Activated CD4-positive, alpha-beta T cell treated with anti-CD3 and anti-CD28 coated beads, Interleukin-2, amount 10 ng/mL, durations not matched to agents 24 days and 14 days (primary cell): ENCODE results near the gene ADORA2A. TPM values are rescaled to one million over a fixed set of nuclear protein-coding genes. Genes with fewer than 3 reads are reported as not detected.

Experiments used
- DNase-seq: peaks from one replicate; pipeline ENCODE4 v3.0.0; 2022
- H3K27ac Mint-ChIP-seq: one replicate; pipeline ENCODE4 v1.8.0; 2022; ENCODE audit warnings: mild to moderate bottlenecking, mixed read lengths
- H3K27me3 Mint-ChIP-seq: one replicate; pipeline ENCODE4 v1.8.0; 2022; ENCODE audit warnings: mixed read lengths
- H3K36me3 Mint-ChIP-seq: one replicate; pipeline ENCODE4 v1.8.0; 2022; ENCODE audit warnings: low read depth, mild to moderate bottlenecking, mixed read lengths
- H3K4me1 Mint-ChIP-seq: one replicate; pipeline ENCODE4 v1.8.0; 2021; ENCODE audit warnings: mixed read lengths
- H3K4me3 Mint-ChIP-seq: one replicate; pipeline ENCODE4 v1.8.0; 2022; ENCODE audit warnings: mild to moderate bottlenecking, moderate library complexity, mixed read lengths
- H3K9me3 Mint-ChIP-seq: one replicate; pipeline ENCODE4 v1.8.0; 2021; ENCODE audit warnings: mixed read lengths
- intact Hi-C: fragments of 100-400 bp; cut with micrococcal nuclease; formaldehyde crosslinking; loops from one replicate; pipeline ENCODE4 v1.15.1; 2023
- total RNA-seq: library from RNA; stranded (reverse); gene quantifications from 2 replicates; pipeline ENCODE4 v1.2.3, GENCODE V29; 2022

The ADORA2A gene
- total RNA-seq, 1 donor from 2014 or later = 36.2 TPM

DNA sequence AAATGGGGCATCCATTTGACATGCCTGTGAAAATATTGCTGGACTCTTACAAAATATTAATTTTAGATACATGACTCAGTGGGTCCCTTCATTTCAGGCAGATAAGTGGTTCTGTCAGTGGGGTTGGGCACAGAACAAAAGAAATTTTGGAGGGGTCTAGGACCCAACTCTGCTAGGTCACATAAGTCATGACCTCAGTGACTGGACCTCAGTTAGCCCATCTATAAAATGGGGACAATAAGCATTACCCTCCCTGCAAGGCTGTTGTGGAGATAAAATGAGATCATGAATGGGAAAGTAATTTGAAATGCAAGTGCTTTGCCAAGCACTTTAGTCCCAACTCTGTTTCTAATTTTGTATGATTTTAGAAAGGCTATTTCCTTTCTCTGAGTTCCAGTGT lies 23.8 kb downstream of the ADORA2A start:
- peaks cover 8% of the 10 kb centered on the region for H3K4me1 Mint-ChIP-seq
- H3K9me3 Mint-ChIP-seq = no peaks in the 10 kb centered on the region
- no peak overlapping the region for H3K27ac Mint-ChIP-seq
- intact Hi-C loops = no loop called here
- no peaks in the 10 kb centered on the region for H3K27me3 Mint-ChIP-seq
- no peaks in the 10 kb centered on the region for H3K36me3 Mint-ChIP-seq
- H3K4me3 Mint-ChIP-seq = no peak overlapping the region
- no peak for DNase-seq

DNA sequence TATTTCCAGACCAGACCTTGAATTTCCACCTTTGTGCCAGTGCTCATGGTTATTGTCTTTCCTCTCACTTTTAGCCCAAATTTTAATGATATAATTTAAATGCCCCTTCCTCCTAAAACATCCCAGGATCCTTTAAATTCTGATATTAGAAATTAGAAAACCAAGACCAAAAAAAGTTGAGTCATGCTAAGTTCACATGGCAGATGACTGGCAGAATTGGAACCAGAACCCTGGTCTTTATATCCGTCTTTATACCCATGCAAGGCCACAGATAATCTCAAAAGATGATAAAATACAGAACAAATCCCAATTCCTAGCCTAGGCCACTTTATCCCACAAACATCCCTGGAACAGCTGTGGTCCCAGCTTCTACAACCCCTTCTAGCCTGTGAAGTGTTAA lies 26.5 kb downstream of the ADORA2A start:
- H3K4me3 Mint-ChIP-seq = no peak overlapping the region
- H3K27ac Mint-ChIP-seq = no peak overlapping the region
- no peak for DNase-seq

DNA sequence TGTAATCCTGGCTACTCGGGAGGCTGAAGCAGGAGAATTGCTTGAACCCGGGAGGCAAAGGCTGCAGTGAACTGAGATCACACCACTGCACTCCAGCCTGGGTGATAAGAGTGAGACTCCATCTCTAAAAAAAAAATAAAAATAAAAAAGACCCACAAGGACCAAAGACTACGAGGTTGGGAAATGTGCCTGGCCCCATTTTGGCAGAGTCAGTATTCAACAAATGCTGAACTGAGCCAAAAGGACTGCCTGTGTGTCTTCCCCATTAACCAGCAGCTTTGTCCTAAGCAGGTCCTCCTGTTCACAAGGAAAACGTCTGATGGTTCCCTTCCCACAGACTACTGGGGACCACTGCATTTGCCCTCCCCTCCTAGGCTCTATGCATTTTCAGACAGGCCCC lies 27.6 kb downstream of the ADORA2A start:
- no peaks in the 10 kb centered on the region for H3K9me3 Mint-ChIP-seq
- peaks cover 11% of the 10 kb centered on the region for H3K4me1 Mint-ChIP-seq
- H3K36me3 Mint-ChIP-seq = no peaks in the 10 kb centered on the region
- intact Hi-C loops = no loop called here
- H3K4me3 Mint-ChIP-seq = no peak overlapping the region
- DNase-seq = no peak
- H3K27ac Mint-ChIP-seq = no peak overlapping the region
- H3K27me3 Mint-ChIP-seq = no peaks in the 10 kb centered on the region

More for the DNA sequence above, 26.5 kb downstream of the ADORA2A start:
- Mint-ChIP-seq H3K27me3 (no peaks in the 10 kb centered on the region), H3K36me3 (no peaks in the 10 kb centered on the region), H3K9me3 (no peaks in the 10 kb centered on the region), H3K4me1 (peaks cover 5% of the 10 kb centered on the region)
- intact Hi-C loops = no loop called here

DNA sequence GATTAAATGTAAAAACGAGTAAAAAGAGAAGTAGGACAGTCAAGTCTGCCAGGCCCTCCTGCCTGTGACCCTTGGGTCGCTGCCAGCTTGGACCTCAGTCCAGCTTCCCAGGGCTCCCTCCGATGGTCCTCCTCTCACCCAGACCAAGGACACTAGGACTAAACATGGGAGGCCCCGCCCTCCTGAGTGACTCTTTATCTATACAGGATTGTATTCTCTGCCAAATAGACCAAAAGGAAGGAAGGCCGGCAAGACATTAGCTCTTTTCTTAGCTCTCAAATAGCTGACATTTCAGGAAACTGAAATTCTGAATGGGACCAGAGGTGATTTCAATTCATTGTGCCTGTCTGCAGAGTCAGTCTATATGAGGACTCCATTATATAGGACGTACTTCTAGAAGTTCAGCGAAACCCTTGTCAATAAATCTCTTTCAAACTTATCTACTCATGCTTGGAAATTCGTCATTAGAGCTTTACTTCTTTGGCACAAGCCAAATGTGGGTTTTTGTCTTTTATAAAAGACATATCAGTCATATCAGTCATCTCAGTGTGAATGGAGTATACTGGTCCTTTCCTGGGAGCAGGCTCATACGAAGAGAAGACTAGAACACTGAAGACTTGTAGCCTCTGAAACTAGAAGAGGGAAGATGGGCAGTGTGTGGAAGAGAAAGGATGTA lies 28.5 kb downstream of the ADORA2A start:
- intact Hi-C loops = no loop called here
- Mint-ChIP-seq H3K27me3 (no peaks in the 10 kb centered on the region), H3K36me3 (no peaks in the 10 kb centered on the region), H3K4me3 (no peak overlapping the region), H3K4me1 (peaks cover 13% of the 10 kb centered on the region), H3K27ac (no peak overlapping the region), H3K9me3 (no peaks in the 10 kb centered on the region)
- DNase-seq = no peak

DNA sequence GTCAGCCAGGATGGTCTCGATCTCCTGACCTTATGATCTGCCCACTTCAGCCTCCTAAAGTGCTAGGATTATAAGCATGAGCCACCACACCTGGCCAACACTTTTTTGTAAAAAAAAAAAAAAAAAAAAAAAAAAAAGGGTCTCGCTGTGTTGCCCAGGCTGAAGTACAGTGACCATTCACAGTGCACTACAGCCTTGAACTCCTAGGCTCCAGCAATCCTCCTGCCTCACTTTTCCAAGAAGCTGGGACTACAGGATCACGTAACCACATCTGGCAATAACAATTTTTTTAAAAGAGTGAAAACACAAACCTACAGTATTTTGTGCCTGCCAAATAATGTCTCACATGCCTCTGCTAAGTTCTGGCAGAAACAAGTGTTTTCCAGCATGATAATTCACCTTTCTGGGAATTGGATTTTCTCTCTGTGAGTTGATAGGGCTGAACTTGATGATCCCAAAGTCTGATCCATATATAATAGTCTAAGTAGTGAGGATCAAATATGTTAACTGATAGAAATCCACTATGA lies 30.6 kb downstream of the ADORA2A start:
- Mint-ChIP-seq H3K27ac (no peak overlapping the region), H3K4me1 (peaks cover 12% of the 10 kb centered on the region), H3K36me3 (no peaks in the 10 kb centered on the region), H3K4me3 (no peak overlapping the region), H3K27me3 (no peaks in the 10 kb centered on the region), H3K9me3 (no peaks in the 10 kb centered on the region)
- DNase-seq = no peak
- intact Hi-C loops = no loop called here

DNA sequence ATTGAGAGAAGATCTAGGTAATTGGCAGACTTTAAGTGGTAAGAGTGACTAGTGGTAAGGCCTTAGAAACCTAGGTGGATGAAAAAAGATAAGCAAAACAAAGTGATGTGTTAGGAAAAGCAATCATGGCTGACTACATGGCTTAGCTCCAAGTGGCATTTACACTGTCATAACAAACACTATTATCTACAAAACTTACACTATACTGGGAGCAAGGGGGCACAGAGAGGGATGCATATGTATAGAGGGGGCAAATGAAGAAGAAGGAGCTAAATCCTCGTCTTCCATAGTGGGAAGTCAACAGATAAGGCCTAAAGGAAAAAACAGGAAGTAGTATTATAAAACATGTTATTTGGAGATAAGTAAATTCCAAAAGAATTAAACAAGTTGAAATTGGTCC lies 32.5 kb downstream of the ADORA2A start:
- H3K9me3 Mint-ChIP-seq = no peaks in the 10 kb centered on the region
- no peaks in the 10 kb centered on the region for H3K36me3 Mint-ChIP-seq
- DNase-seq = no peak
- intact Hi-C loops = no loop called here
- no peak overlapping the region for H3K4me3 Mint-ChIP-seq
- H3K27me3 Mint-ChIP-seq = no peaks in the 10 kb centered on the region
- peaks cover 12% of the 10 kb centered on the region for H3K4me1 Mint-ChIP-seq
- H3K27ac Mint-ChIP-seq = no peak overlapping the region

DNA sequence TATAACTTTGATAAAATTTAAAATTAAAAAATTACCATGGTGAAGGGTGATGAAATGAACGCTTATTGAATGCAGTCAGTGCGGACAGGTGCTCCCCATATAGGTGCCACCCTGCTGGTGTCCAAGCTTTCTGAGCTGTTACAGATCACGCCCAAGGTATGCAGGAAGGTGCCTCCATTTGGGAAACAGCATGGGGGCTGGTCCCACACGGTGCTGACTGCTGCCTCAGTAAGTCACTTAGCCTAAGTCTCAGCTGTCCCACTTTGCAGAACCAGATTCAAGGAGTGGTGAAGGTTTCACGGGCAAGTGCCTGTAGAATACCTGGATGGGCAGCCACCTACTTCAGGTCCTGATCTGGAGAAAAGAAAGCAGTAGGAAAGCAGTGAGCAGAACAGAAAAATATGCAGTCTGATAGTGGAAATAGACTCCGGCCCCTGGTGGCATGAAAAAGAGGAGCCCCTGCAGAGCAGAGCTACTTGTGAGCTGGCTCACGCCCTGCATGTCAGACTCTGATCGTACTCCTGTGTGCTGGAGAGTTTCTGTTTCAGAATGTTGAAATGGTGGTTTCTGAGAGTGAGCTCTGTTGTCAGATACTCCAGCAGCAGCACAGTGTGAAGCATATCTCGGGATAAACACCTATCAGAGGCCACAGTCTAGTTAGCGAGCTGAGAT lies 33.2 kb downstream of the ADORA2A start:
- peak; percentile 75 for DNase-seq
- intact Hi-C loops = no loop called here
- Mint-ChIP-seq H3K9me3 (no peaks in the 10 kb centered on the region), H3K27me3 (no peaks in the 10 kb centered on the region), H3K27ac (peak overlapping the region; percentile 46), H3K36me3 (no peaks in the 10 kb centered on the region), H3K4me1 (peaks cover 14% of the 10 kb centered on the region), H3K4me3 (peak overlapping the region; percentile 23)

DNA sequence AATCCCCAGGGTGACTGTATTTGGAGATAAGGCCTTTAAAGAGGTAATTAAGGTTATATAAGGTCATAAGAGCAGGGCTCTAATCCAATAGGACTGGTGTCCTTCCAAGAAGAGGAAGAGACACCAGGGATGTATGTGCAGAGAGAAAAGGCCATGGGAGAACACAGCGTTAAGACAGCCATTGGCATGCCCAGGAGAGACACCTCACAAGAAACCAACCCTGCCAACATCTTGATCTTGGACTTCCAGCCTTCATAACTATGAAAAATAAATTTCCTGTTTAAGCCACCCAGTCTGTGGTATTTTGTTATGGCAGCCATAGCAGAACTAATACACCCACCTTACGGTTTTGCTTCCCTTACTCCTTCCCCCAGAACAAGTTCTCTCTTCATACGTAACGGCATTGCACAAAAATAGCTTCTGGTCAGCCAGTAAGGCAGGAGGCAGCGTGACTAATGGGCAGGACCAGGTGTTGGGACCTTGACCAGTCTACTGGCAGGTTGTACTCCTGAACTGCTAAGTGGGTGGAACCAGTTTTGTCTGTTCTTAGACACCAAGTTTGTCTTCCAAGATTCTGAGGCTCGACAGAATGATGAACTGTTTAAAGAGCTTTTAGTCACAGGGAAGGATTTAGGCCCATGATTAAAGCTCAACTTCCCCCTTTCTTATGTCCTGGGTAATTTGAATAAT lies 35.8 kb downstream of the ADORA2A start:
- intact Hi-C loops = no loop called here
- Mint-ChIP-seq H3K9me3 (no peaks in the 10 kb centered on the region), H3K27me3 (no peaks in the 10 kb centered on the region), H3K27ac (no peak overlapping the region), H3K4me3 (no peak overlapping the region), H3K4me1 (peaks cover 16% of the 10 kb centered on the region), H3K36me3 (no peaks in the 10 kb centered on the region)
- DNase-seq = no peak

DNA sequence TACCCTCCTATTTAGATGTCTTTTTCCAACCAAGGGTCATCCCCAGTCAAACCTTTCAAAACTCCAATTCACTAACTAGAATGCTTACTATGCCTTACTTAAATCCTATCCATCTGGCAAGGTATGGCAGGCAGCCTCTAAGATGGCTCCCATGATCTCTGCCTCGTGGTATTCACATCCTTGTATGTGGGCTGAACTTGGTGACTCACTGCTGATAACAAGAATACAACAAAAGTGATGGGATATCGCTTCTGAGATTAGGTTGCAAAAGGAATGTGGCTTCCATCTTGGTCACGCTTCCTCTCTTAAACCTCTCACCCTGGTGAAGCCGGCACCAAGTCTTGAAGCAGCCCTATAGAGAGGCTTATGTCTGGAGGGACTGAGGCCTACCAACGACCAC lies 38.2 kb downstream of the ADORA2A start:
- peaks cover 7% of the 10 kb centered on the region for H3K4me1 Mint-ChIP-seq
- no peaks in the 10 kb centered on the region for H3K9me3 Mint-ChIP-seq
- peak overlapping the region; percentile 6 for H3K27ac Mint-ChIP-seq
- DNase-seq = no peak
- no peak overlapping the region for H3K4me3 Mint-ChIP-seq
- intact Hi-C loops = no loop called here
- H3K27me3 Mint-ChIP-seq = no peaks in the 10 kb centered on the region
- H3K36me3 Mint-ChIP-seq = no peaks in the 10 kb centered on the region

DNA sequence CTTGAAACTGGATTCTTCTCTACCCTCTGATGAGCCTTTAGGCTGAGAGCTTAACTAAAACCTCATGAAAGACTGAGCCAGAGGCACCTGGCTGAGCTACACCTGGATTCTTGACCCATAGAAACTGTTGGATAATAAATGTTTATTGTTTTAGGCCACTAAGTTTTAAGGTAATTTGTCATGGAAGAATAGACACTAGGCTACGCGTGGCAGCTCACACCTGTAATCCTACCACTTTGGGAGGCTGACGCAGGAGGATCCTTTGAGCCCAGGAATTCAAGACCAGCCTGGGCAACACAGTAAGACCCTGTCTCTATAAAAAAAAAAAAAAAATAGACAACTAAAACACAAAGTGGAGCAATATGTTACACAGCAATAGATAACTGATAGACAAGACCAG lies 38.6 kb downstream of the ADORA2A start:
- Mint-ChIP-seq H3K4me3 (no peak overlapping the region), H3K36me3 (no peaks in the 10 kb centered on the region), H3K27ac (no peak overlapping the region), H3K9me3 (no peaks in the 10 kb centered on the region), H3K27me3 (no peaks in the 10 kb centered on the region), H3K4me1 (peaks cover 4% of the 10 kb centered on the region)
- intact Hi-C loops = no loop called here
- no peak for DNase-seq

DNA sequence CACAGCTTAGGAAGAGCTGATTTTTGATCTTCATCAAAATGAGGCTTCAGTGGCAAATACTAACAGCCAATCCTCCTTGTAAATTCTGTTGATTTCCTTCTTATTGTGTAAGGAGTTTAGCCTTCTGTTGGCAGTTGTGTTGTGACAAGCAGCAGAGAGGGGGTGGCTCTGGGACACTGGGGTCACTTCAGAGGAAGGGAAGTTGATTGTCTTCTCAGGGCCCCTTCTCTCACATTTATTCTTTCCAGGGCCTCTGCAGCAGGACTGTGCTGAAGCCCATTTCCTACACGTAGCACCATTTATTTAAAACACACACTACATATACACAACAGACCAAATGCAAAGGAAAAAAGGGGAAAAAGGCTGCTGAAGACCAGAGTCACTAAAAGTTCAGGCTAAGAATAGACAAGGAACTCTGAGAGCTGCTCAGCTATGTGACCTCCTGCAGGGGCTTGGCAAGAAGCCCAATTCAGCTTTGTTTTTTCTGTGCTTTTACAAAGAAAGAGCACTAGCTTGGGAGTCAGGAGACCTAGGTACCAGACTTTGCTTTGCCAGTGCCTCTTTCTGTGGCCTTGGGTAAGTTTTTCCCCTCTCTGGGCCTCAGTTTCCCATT lies 39.4 kb downstream of the ADORA2A start:
- Mint-ChIP-seq H3K27ac (no peak overlapping the region), H3K36me3 (no peaks in the 10 kb centered on the region), H3K4me3 (no peak overlapping the region), H3K9me3 (no peaks in the 10 kb centered on the region), H3K4me1 (peaks cover 4% of the 10 kb centered on the region), H3K27me3 (no peaks in the 10 kb centered on the region)
- intact Hi-C loops = no loop called here
- DNase-seq = no peak

DNA sequence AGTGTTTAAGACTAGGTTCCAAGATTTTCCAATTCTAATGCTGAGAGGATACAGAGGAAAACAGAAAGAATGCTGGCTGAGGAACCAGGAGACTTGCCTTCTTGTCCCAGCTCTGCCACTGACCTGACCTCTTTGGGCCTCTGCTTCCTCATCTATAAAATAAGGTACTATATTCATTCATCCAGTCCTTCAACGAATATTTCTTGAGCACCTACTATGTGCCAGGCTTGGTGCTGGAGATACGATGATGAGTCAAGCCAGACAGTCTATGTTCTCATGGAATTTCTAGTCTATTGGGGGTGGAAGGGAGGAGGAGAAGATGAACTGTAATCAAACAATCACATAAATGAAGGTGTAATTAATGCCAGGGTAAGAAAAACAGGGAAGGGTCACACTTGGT lies 39.9 kb downstream of the ADORA2A start:
- H3K27me3 Mint-ChIP-seq = no peaks in the 10 kb centered on the region
- no peak for DNase-seq
- intact Hi-C loops = no loop called here
- H3K9me3 Mint-ChIP-seq = no peaks in the 10 kb centered on the region
- no peaks in the 10 kb centered on the region for H3K36me3 Mint-ChIP-seq
- H3K4me1 Mint-ChIP-seq = peaks cover 4% of the 10 kb centered on the region
- no peak overlapping the region for H3K27ac Mint-ChIP-seq
- H3K4me3 Mint-ChIP-seq = no peak overlapping the region

DNA sequence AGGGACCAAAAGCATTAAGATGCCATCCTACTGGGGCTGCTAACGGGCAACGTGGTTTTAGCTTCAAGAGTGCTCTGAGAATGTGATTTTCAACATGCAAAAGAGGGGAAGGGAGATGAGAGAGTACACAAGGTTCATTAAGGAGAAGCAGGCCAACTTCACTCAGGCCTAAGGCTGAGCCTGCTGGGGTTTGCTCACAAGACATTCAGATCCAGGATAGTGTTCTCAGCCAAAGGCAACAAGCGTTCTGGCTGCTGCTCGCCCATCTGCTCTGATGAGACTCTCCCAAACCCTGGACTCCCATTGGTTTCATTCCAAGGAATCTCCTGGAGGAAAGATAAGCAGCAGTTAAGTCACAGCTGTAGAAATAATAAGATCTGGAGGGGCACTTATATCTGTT lies 44.2 kb downstream of the ADORA2A start:
- Mint-ChIP-seq H3K27ac (no peak overlapping the region), H3K27me3 (no peaks in the 10 kb centered on the region), H3K36me3 (no peaks in the 10 kb centered on the region), H3K4me3 (no peak overlapping the region), H3K9me3 (no peaks in the 10 kb centered on the region), H3K4me1 (no peaks in the 10 kb centered on the region)
- intact Hi-C loops = no loop called here
- DNase-seq = no peak

DNA sequence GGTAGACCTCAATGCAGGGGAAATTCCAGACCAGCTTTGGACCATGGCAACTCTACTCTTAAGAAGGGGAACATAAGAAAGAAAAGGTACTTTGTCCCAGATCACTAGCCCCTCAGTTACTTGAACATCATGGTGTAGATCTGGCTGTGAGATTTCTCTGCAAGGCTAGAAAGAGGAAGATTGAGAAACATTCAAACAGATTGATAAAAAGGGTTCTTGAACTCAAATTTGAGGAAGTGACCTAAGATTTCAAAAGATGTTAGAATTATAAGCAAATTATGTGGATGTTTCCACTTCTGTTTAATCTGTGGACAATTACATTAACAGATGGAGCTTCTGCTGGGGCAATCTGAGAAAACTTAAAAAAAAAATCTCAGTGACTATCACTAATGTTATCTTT lies 45.9 kb downstream of the ADORA2A start:
- intact Hi-C loops = no loop called here
- Mint-ChIP-seq H3K27me3 (no peaks in the 10 kb centered on the region), H3K36me3 (no peaks in the 10 kb centered on the region)

More for the DNA sequence above, 45.9 kb downstream of the ADORA2A start:
- Mint-ChIP-seq H3K27ac (no peak overlapping the region), H3K4me3 (no peak overlapping the region), H3K9me3 (no peaks in the 10 kb centered on the region), H3K4me1 (no peaks in the 10 kb centered on the region)
- no peak for DNase-seq
